H9 (cell line): Measurements from ENCODE around the gene RPIA. TPM values are rescaled to one million over a fixed set of nuclear protein-coding genes. Genes with fewer than 3 reads are reported as not detected.
A peak's percentile ranks its signal among the peaks of the same experiment; 100 is the strongest.

Experiments
- DNase-seq: peaks from one replicate; pipeline ENCODE4 v3.0.0-alpha.2; 2017
- H2AFZ ChIP-seq: one replicate; pipeline ENCODE4 v1.6.1; 2013; ENCODE audit warnings: mild to moderate bottlenecking, low read length, control low read depth, moderate library complexity
- H2AK5ac ChIP-seq: 2 replicates; pipeline ENCODE4 v1.6.1; 2013; ENCODE audit warnings: low read length, control low read depth, mixed read lengths; ENCODE audit not compliant: insufficient read length
- H2BK120ac ChIP-seq: one replicate; pipeline ENCODE4 v1.6.1; 2013; ENCODE audit warnings: low read depth, mild to moderate bottlenecking, low read length, control low read depth, inconsistent platforms; ENCODE audit not compliant: poor library complexity, severe bottlenecking
- H2BK12ac ChIP-seq: 2 replicates; pipeline ENCODE4 v1.6.1; 2013; ENCODE audit warnings: low read length, control low read depth, mixed read lengths, low read depth; ENCODE audit not compliant: insufficient read length
- H2BK15ac ChIP-seq: 2 replicates; pipeline ENCODE4 v1.6.1; 2013; ENCODE audit warnings: low read depth, low read length, control low read depth
- H2BK20ac ChIP-seq: one replicate; pipeline ENCODE4 v1.6.1; 2013; ENCODE audit warnings: low read depth, mild to moderate bottlenecking, low read length, control low read depth, inconsistent platforms; ENCODE audit not compliant: poor library complexity, severe bottlenecking
- H2BK5ac ChIP-seq: 2 replicates; pipeline ENCODE4 v1.6.1; 2013; ENCODE audit warnings: low read length, control low read depth, mixed read lengths; ENCODE audit not compliant: insufficient read length
- H3K14ac ChIP-seq: 2 replicates; pipeline ENCODE4 v1.6.1; 2013; ENCODE audit warnings: low read length, control low read depth; ENCODE audit not compliant: insufficient read depth
- H3K18ac ChIP-seq: 2 replicates; pipeline ENCODE4 v1.6.1; 2013; ENCODE audit warnings: low read depth, mild to moderate bottlenecking, mixed read lengths, low read length, control low read depth; ENCODE audit not compliant: insufficient read length
- H3K23ac ChIP-seq: 2 replicates; pipeline ENCODE4 v1.6.1; 2013; ENCODE audit warnings: low read length, control low read depth, mixed read lengths, low read depth; ENCODE audit not compliant: insufficient read length
- H3K23me2 ChIP-seq: 2 replicates; pipeline ENCODE4 v1.6.1; 2013; ENCODE audit warnings: low read depth, mild to moderate bottlenecking, mixed read lengths, low read length, control low read depth; ENCODE audit not compliant: insufficient read length, poor library complexity, severe bottlenecking
- H3K27ac ChIP-seq: 2 replicates; pipeline ENCODE4 v1.5.1; 2013; ENCODE audit warnings: low read length, control low read depth, mixed read lengths, low read depth; ENCODE audit not compliant: insufficient read length
- H3K27me3 ChIP-seq: 2 replicates; pipeline ENCODE4 v1.6.1; 2013; ENCODE audit warnings: low read length, control low read depth, inconsistent platforms; ENCODE audit not compliant: insufficient read depth
- H3K4ac ChIP-seq: 2 replicates; pipeline ENCODE4 v1.6.1; 2013; ENCODE audit warnings: low read depth, mild to moderate bottlenecking, control low read depth, inconsistent platforms, low read length, moderate library complexity
- H3K4me1 ChIP-seq: 2 replicates; pipeline ENCODE4 v1.6.1; 2013; ENCODE audit warnings: low read length, control low read depth, inconsistent platforms; ENCODE audit not compliant: insufficient read depth
- H3K4me2 ChIP-seq: 2 replicates; pipeline ENCODE4 v1.6.1; 2013; ENCODE audit warnings: low read length, control low read depth, mixed read lengths; ENCODE audit not compliant: insufficient read length, insufficient read depth
- H3K56ac ChIP-seq: 2 replicates; pipeline ENCODE4 v1.6.1; 2013; ENCODE audit warnings: low read depth, mild to moderate bottlenecking, mixed read lengths, low read length, control low read depth; ENCODE audit not compliant: insufficient read length
- H3K79me1 ChIP-seq: 2 replicates; pipeline ENCODE4 v1.6.1; 2013; ENCODE audit warnings: low read depth, mild to moderate bottlenecking, moderate library complexity, low read length, control low read depth, inconsistent platforms; ENCODE audit not compliant: insufficient read depth, poor library complexity, severe bottlenecking
- H3K79me2 ChIP-seq: 2 replicates; pipeline ENCODE4 v1.6.1; 2013; ENCODE audit warnings: low read length, control low read depth, inconsistent platforms; ENCODE audit not compliant: insufficient read depth
- H3K9ac ChIP-seq: 2 replicates; pipeline ENCODE4 v1.6.1; 2013; ENCODE audit warnings: low read length, control low read depth, mixed read lengths; ENCODE audit not compliant: insufficient read length; ENCODE audit errors: extremely low read depth
- H3K9me3 ChIP-seq: one replicate; pipeline ENCODE4 v1.6.1; 2013; ENCODE audit warnings: low read depth, low read length, inconsistent platforms; ENCODE audit not compliant: control insufficient read depth
- H3T11ph ChIP-seq: one replicate; pipeline ENCODE4 v1.6.1; 2013; ENCODE audit warnings: mild to moderate bottlenecking, low read length, control low read depth, inconsistent platforms
- H4K20me1 ChIP-seq: one replicate; pipeline ENCODE4 v1.6.1; 2013; ENCODE audit not compliant: control insufficient read depth, insufficient read length, insufficient read depth
- H4K5ac ChIP-seq: 2 replicates; pipeline ENCODE4 v1.6.1; 2013; ENCODE audit warnings: low read depth, mild to moderate bottlenecking, mixed read lengths, low read length, control low read depth; ENCODE audit not compliant: insufficient read length
- H4K8ac ChIP-seq: replicated peaks from 2 replicates; pipeline ENCODE4 v1.6.1; 2013; ENCODE audit warnings: low read length, control low read depth, mixed read lengths, low read depth; ENCODE audit not compliant: insufficient read length
- H4K91ac ChIP-seq: 2 replicates; pipeline ENCODE4 v1.6.1; 2013; ENCODE audit warnings: low read depth, mild to moderate bottlenecking, moderate library complexity, mixed read lengths, low read length, control low read depth; ENCODE audit not compliant: insufficient read length
- H3K27ac Mint-ChIP-seq, 3 experiments: 2 replicates in 2 of 3; 3 replicates in 1 of 3; pipeline ENCODE4 v1.8.0; 2020 to 2021; ENCODE audit warnings: mixed read lengths in 3 of 3, mild to moderate bottlenecking in 1 of 3, moderate library complexity in 1 of 3
- H3K27me3 Mint-ChIP-seq: 2 replicates; pipeline ENCODE4 v1.8.0; 2021; ENCODE audit warnings: low read depth, mild to moderate bottlenecking, moderate library complexity, mixed read lengths
- H3K36me3 Mint-ChIP-seq, 3 experiments: 2 replicates in 2 of 3; 3 replicates in 1 of 3; pipeline ENCODE4 v1.8.0; 2020 to 2021; ENCODE audit warnings: low read depth in 3 of 3, mixed read lengths in 3 of 3; ENCODE audit not compliant: insufficient read depth in 1 of 3
- H3K4me1 Mint-ChIP-seq, 2 experiments: 2 replicates each; pipeline ENCODE4 v1.8.0; 2020; ENCODE audit warnings: mixed read lengths in 2 of 2
- H3K4me3 Mint-ChIP-seq, 2 experiments: 2 replicates in 1 of 2; 3 replicates in 1 of 2; pipeline ENCODE4 v1.8.0; 2020 to 2021; ENCODE audit warnings: mild to moderate bottlenecking in 2 of 2, mixed read lengths in 2 of 2, moderate library complexity in 1 of 2
- H3K9me3 Mint-ChIP-seq, 2 experiments: 2 replicates in 1 of 2; 3 replicates in 1 of 2; pipeline ENCODE4 v1.8.0; 2020; ENCODE audit warnings: mild to moderate bottlenecking in 2 of 2, mixed read lengths in 2 of 2, moderate library complexity in 1 of 2
- WGBS: extraction: QIAGEN DNeasy Blood & Tissue Kit; methylation state at CpG from one replicate; pipeline ENCODE4 v1.1.7; 2013; ENCODE audit warnings: missing lambda C conversion rate, low lambda C conversion rate, mixed read lengths; ENCODE audit not compliant: insufficient read length; ENCODE audit errors: extremely low coverage; 5-methylcytosine and 5-hydroxymethylcytosine counted together
- total RNA-seq: library from RNA; stranded (reverse); gene quantifications from 2 replicates; pipeline ENCODE4 v1.2.1, GENCODE V29; 2021
- TF ChIP-seq, protein P1 (sequence below): fragments of 200-600 bp; sonication (generic); conservative IDR thresholded peaks from 3 replicates; pipeline ENCODE4 v1.8.0; 2021; ENCODE audit warnings: antibody characterized with exemption, mild to moderate bottlenecking

RPIA gene
- total RNA-seq, 1 experiment from 2014 or later = 18.6 TPM

- H3K23me2 ChIP-seq = peaks cover 8% of the 10 kb centered on the region
- no peak overlapping the region for H2BK20ac ChIP-seq
- H3K23ac ChIP-seq = no peak overlapping the region
- H2BK15ac ChIP-seq = no peak overlapping the region
- no CpG with 5 or more reads among the region's 19 CpGs for WGBS
- no peaks in the 10 kb centered on the region for H3K9me3 ChIP-seq
- no peak overlapping the region for H3K9ac ChIP-seq
- H3K56ac ChIP-seq = no peak overlapping the region
- H2BK5ac ChIP-seq = no peak overlapping the region
- no peak overlapping the region for H2BK120ac ChIP-seq
- H3K9me3 Mint-ChIP-seq = peaks cover 20 to 31% of the 10 kb centered on the region in 2 experiments
- TF ChIP-seq, protein P1, sequence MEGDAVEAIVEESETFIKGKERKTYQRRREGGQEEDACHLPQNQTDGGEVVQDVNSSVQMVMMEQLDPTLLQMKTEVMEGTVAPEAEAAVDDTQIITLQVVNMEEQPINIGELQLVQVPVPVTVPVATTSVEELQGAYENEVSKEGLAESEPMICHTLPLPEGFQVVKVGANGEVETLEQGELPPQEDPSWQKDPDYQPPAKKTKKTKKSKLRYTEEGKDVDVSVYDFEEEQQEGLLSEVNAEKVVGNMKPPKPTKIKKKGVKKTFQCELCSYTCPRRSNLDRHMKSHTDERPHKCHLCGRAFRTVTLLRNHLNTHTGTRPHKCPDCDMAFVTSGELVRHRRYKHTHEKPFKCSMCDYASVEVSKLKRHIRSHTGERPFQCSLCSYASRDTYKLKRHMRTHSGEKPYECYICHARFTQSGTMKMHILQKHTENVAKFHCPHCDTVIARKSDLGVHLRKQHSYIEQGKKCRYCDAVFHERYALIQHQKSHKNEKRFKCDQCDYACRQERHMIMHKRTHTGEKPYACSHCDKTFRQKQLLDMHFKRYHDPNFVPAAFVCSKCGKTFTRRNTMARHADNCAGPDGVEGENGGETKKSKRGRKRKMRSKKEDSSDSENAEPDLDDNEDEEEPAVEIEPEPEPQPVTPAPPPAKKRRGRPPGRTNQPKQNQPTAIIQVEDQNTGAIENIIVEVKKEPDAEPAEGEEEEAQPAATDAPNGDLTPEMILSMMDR = no peak
- no peak overlapping the region for H2AFZ ChIP-seq
- no peaks in the 10 kb centered on the region for H3K79me1 ChIP-seq
- H3K4me1 ChIP-seq = no peaks in the 10 kb centered on the region
- no peak overlapping the region for H2BK12ac ChIP-seq
- no peak overlapping the region for H3K4ac ChIP-seq
- peaks cover 9% of the 10 kb centered on the region; the same call in 1 of the 2 replicates for H3K27me3 ChIP-seq
- no peaks in the 10 kb centered on the region for H4K20me1 ChIP-seq
- no peak overlapping the region for H2AK5ac ChIP-seq
- peaks cover 0 to 7% (median 0%) of the 10 kb centered on the region in 3 experiments; a peak in 4 of 7 replicates for H3K36me3 Mint-ChIP-seq
- peak overlapping the region; percentile 40 for H3K4me2 ChIP-seq
- H4K8ac ChIP-seq = no peak overlapping the region
- H3K79me2 ChIP-seq = no peaks in the 10 kb centered on the region
- no peak overlapping the region for H3T11ph ChIP-seq
- no peak overlapping the region for H4K5ac ChIP-seq
- peak overlapping the region in 1 of 2 experiments; percentile 55; a peak in 2 of 5 replicates for H3K4me3 Mint-ChIP-seq
- no peak overlapping the region for H3K27ac ChIP-seq
- peaks cover 42% of the 10 kb centered on the region for H3K27me3 Mint-ChIP-seq
- no peak overlapping the region for H3K14ac ChIP-seq
- peaks cover 2 to 4% of the 10 kb centered on the region in 2 experiments; a peak in 3 of 4 replicates for H3K4me1 Mint-ChIP-seq
- no peak overlapping the region for H3K18ac ChIP-seq
- H3K27ac Mint-ChIP-seq = no peak overlapping the region
- no peak for DNase-seq
- H4K91ac ChIP-seq = no peak overlapping the region
Measured at GRCh38 chr2:88764141-88764849, 72.8 kb downstream of the RPIA start.
